Panc1 (cell line): ENCODE data around the gene QKI. TPM values are rescaled to one million over a fixed set of nuclear protein-coding genes. Genes with fewer than 3 reads are reported as not detected.
"Not testable (repeated sequence)": the region's sequence is repeated elsewhere in the genome, so short reads cannot be mapped to it uniquely, and the experiment has no call there.

Experiments
- ATAC-seq: fragments of 200-7000 bp; cut with Tn5 transposase; 2 replicates; pipeline ENCODE4 v1.9.1; 2020; ENCODE audit warnings: mild to moderate bottlenecking, moderate library complexity
- BruUV-seq: library from RNA; stranded (reverse); fragments of 400-500 nt; replicated peaks from 2 replicates; lab custom pipeline; 2021; lab: Mats Ljungman, UMichigan
- CTCF ChIA-PET: fragments of 300-600 bp; sonication (Branson Sonifier 250); formaldehyde crosslinking; loops from one replicate; lab custom pipeline; 2022; ENCODE audit warnings: antibody characterized with exemption; lab: Charles Lee
- POLR2A ChIA-PET: fragments of 300-600 bp; sonication (Branson Sonifier 250); formaldehyde crosslinking; loops from one replicate; lab custom pipeline; 2022; ENCODE audit warnings: antibody characterized with exemption; lab: Charles Lee
- DNase-seq: peaks from one replicate; pipeline ENCODE4 v3.0.0-alpha.2; 2010; ENCODE audit warnings: low read depth, low spot score
- H3K27ac ChIP-seq: 2 replicates; pipeline ENCODE4 v1.5.1; 2011; ENCODE audit warnings: mild to moderate bottlenecking, low read length, inconsistent platforms
- H3K27me3 ChIP-seq: fragments of 200-500 bp; sonication (Bioruptor generic); 2 replicates; pipeline ENCODE4 v1.6.0; 2014; ENCODE audit warnings: low read length, inconsistent platforms; ENCODE audit not compliant: control insufficient read depth, insufficient read depth
- H3K36me3 ChIP-seq: fragments of 200-500 bp; sonication (Bioruptor generic); 2 replicates; pipeline ENCODE4 v1.5.1; 2014; ENCODE audit warnings: inconsistent platforms, mild to moderate bottlenecking, low read length, moderate library complexity; ENCODE audit not compliant: control insufficient read depth, insufficient read depth
- H3K4me1 ChIP-seq: 2 replicates; pipeline ENCODE4 v1.5.1; 2011; ENCODE audit warnings: inconsistent platforms, mild to moderate bottlenecking, low read length, moderate library complexity; ENCODE audit not compliant: control insufficient read depth, insufficient read depth
- H3K4me3 ChIP-seq, 2 experiments: 2 replicates each; pipeline ENCODE4 v1.5.1; 2011 to 2012; ENCODE audit warnings: low read depth in 2 of 2, low read length in 2 of 2, mild to moderate bottlenecking in 2 of 2, inconsistent platforms in 1 of 2, moderate library complexity in 1 of 2
- H3K9me3 ChIP-seq: fragments of 200-500 bp; sonication (Bioruptor generic); 2 replicates; pipeline ENCODE4 v1.5.1; 2014; ENCODE audit warnings: low read depth, mild to moderate bottlenecking, inconsistent platforms, low read length, moderate library complexity; ENCODE audit not compliant: control insufficient read depth, insufficient read depth
- CTCF ChIP-seq: fragments of 450-650 bp; IDR thresholded peaks from 2 replicates; pipeline ENCODE4 v1.5.1; 2017; ENCODE audit warnings: mild to moderate bottlenecking
- POLR2AphosphoS5 ChIP-seq: IDR thresholded peaks from 2 replicates; pipeline ENCODE4 v1.6.1; 2012; ENCODE audit warnings: mild to moderate bottlenecking, low read depth, low read length, moderate library complexity
- REST ChIP-seq, 2 experiments: IDR thresholded peaks; 2 replicates each; pipeline ENCODE4 v1.6.1; 2011 to 2012; ENCODE audit warnings: low read depth in 2 of 2, control low read depth in 1 of 2, low read length in 1 of 2, mild to moderate bottlenecking in 1 of 2, moderate library complexity in 1 of 2; ENCODE audit not compliant: insufficient read depth in 1 of 2
- SIN3A ChIP-seq: IDR thresholded peaks from 2 replicates; pipeline ENCODE4 v1.6.1; 2012; ENCODE audit warnings: low read depth, mild to moderate bottlenecking, low read length, moderate library complexity, borderline replicate concordance; ENCODE audit not compliant: insufficient read depth
- TCF7L2 ChIP-seq: IDR thresholded peaks from 2 replicates; pipeline ENCODE4 v1.6.1; 2011; ENCODE audit warnings: mild to moderate bottlenecking, low read depth, low read length, inconsistent platforms
- in situ Hi-C: cut with HindIII; loops from 2 replicates; pipeline ENCODE4 v1.10.0; 2016; ENCODE audit warnings: low sequenced_read_pairs, low pct_unique_long_range_greater_than_20kb
- intact Hi-C: fragments of 100-400 bp; cut with micrococcal nuclease; formaldehyde crosslinking; loops from one replicate; pipeline ENCODE4 v1.10.0; 2022; ENCODE audit not compliant: unreplicated experiment
- total RNA-seq: library from RNA; stranded (reverse); gene quantifications from one replicate; pipeline ENCODE4 v1.2.1, GENCODE V29; 2021; ENCODE audit not compliant: unreplicated experiment

The QKI gene
- total RNA-seq, 1 experiment from 2014 or later: 176 TPM

- Histone ChIP-seq H3K27me3 (no peaks in the 10 kb centered on the region), H3K4me3 (no peak overlapping the region), H3K4me1 (no peaks in the 10 kb centered on the region), H3K9me3 (no peaks in the 10 kb centered on the region), H3K36me3 (no peaks in the 10 kb centered on the region), H3K27ac (no peak overlapping the region)
- CTCF ChIA-PET: no interaction called here
- ATAC-seq: no peak
- no TSS peak for BruUV-seq
- TF ChIP-seq REST (IDR thresholded peaks at IDR 0.05; ENCODE audit: insufficient read depth in 1 of 2, low read depth in 2 of 2, low read length in 1 of 2) (no peak), CTCF (no peak), SIN3A (no peak), POLR2AphosphoS5 (no peak), TCF7L2 (no peak)
- POLR2A ChIA-PET: no interaction called here
- in situ Hi-C loops: no loop called here
- intact Hi-C loops: no loop called here
- DNase-seq: no peak
Measured at GRCh38 chr6:163381118-163381756, 33.3 kb upstream of the QKI start.

- H3K27ac ChIP-seq, H3K4me3 ChIP-seq, H3K9me3 ChIP-seq, intact Hi-C loops, H3K4me1 ChIP-seq, ATAC-seq, CTCF ChIA-PET, DNase-seq, in situ Hi-C loops, POLR2A ChIA-PET, BruUV-seq, H3K36me3 ChIP-seq, H3K27me3 ChIP-seq: not testable (repeated sequence)
Measured at GRCh38 chr6:163383396-163383795, 31.1 kb upstream of the QKI start.

GRCh38 chr6:163383912-163384311 lies 30.6 kb upstream of the QKI start:
- intact Hi-C loops: no loop called here
- Histone ChIP-seq H3K9me3 (no peaks in the 10 kb centered on the region), H3K27me3 (no peaks in the 10 kb centered on the region), H3K36me3 (no peaks in the 10 kb centered on the region), H3K4me1 (no peaks in the 10 kb centered on the region), H3K4me3 (no peak overlapping the region), H3K27ac (no peak overlapping the region)
- DNase-seq (no peak), ATAC-seq (no peak)
- CTCF ChIA-PET: no interaction called here
- TF ChIP-seq SIN3A: no peak
- TF ChIP-seq REST (IDR thresholded peaks at IDR 0.05; ENCODE audit: insufficient read depth in 1 of 2, low read depth in 2 of 2, low read length in 1 of 2): no peak
- TF ChIP-seq TCF7L2: no peak
- no peak for TF ChIP-seq CTCF
- no peak for TF ChIP-seq POLR2AphosphoS5
- POLR2A ChIA-PET: no interaction called here
- in situ Hi-C loops: no loop called here
- no TSS peak for BruUV-seq
